Activated CD4-positive, alpha-beta T cell treated with anti-CD3 and anti-CD28 coated beads, Interleukin-2, amount 50 U/mL, for 1 hour (primary cell): Measurements from ENCODE around the gene CDC123.
"Not testable (repeated sequence)": the region's sequence is repeated elsewhere in the genome, so short reads cannot be mapped to it uniquely, and the experiment has no call there.

Experiments used
- DNase-seq: peaks from one replicate; pipeline ENCODE4 v3.0.0-alpha.2; 2020

CDC123 gene, protein sequence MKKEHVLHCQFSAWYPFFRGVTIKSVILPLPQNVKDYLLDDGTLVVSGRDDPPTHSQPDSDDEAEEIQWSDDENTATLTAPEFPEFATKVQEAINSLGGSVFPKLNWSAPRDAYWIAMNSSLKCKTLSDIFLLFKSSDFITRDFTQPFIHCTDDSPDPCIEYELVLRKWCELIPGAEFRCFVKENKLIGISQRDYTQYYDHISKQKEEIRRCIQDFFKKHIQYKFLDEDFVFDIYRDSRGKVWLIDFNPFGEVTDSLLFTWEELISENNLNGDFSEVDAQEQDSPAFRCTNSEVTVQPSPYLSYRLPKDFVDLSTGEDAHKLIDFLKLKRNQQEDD

DNA sequence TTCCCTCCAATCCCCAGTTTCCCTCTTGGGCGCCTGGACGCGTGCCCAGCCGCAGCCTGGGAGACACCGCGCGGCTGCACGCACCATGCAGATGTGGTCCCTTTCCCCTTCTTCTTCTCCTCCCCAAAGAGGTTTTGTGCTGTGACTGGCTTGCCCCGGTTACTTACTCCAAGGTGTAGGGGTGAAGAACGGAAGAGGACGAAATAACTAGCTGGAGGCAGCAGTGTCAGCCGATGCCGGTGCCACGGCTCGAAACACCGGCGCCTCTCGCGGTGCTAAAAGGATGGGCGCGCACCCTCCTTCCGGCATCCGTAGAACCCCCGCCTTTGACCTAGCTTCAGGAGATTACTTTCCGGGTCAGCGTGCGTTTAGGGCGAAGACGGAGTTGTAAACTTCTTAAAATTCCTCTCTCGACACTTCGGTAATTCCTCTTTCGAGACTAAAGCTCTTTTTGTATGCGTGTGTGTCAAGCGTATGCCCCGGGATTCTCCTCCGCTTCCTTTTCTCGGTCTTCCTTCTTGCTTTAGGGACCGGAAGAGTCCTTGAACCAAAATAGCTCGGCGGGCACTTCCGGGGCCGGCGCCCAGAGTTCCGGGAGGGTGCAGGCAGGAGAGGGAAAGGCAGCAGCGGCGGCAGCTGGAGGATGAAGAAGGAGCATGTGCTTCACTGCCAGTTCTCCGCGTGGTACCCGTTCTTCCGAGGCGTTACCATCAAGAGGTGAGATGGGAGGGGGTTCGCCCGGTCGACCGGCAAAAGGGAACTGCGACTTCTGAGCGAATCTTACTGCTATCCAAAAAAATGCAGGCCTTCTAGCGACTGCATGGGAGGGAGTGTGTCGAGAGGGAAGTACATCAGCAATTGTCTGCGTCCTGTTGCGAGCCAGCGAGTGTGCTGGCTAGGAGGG, at the start of gene CDC123, which contains the start of gene NUDT5:
Gene CDC123, plus strand, starts transcription at position 586 of the 904 bp plus-strand sequence. Its CDS starts 58 bp downstream, at position 644.
Gene NUDT5, minus strand, starts transcription at position 289 of the 904 bp plus-strand sequence. CDS start 9,600 bp downstream, outside the sequence.
- DNase-seq: peak; percentile 76

DNA sequence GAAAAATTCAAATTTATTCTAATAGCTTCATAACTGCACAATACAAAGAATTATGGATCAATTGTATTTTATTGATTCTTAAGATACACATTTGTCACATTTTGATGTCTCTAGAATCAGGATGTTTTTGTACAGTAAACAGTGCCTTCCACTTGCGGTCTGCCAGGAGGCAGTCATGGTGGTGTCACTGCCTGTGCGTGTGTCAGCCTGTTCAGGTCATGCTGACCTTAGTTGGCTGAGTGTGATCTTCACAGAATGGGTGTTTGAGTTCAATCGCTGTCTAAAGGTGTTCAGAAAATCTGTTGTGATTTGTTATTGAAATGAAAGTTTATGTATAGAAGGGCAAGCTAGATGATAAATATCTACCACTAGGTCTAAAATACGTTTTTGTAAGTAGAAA, 45.8 kb upstream of the CDC123 start:
- no peak for DNase-seq

DNA sequence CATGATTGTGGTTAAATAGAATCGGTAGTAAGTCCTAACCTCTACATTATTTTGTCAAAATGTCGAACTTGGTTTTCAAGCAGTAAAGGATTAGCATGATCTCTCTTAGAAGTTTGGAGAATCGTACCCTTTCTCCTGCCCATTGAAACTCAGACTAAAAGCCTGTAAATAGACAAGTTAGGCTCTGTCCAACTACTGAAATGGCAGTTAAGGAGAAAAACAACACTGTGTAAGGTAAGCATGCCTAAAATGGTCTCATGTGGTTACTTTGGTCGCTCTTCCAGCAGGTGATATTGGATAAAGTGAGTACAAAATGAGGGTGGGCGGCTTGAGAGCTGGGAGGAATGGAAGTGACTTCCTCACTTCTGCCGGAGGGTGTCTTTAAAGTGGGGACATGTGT, 41.5 kb upstream of the CDC123 start:
- no peak for DNase-seq

DNA sequence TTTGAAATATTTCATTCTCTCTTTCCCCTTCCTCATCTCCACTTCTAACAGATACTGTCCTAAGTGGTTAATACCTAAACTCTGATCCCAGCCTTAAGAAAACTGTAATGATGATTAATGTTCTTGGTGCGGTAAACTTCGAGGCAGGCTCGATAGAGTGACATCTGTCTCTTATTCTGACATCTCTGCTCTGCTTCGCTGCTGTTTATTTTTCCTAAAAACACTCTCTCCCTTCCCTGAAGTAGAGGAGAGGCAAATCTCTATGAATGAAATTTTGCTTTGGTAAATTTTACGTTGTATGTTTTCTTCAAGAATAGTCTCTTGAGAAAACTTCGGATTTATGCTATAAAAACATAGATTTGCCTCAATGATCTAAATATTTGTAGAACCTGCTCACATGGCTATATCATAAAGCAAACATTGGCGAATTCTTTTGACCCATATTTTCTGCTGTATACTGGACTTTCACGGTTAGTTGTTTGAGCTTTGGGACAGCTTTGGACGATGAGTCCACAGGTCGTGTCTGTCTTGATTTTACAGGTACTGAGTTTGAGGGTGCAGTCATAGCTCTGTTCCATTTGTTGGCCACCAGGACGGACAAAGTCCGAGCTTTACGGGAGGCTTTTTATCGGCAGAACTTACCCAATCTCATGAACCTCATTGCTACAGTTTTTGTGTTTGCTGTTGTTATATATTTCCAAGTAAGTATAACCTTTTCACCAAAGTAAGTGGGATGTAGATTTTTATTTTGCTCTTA, 39.4 kb upstream of the CDC123 start:
- DNase-seq: no peak

DNA sequence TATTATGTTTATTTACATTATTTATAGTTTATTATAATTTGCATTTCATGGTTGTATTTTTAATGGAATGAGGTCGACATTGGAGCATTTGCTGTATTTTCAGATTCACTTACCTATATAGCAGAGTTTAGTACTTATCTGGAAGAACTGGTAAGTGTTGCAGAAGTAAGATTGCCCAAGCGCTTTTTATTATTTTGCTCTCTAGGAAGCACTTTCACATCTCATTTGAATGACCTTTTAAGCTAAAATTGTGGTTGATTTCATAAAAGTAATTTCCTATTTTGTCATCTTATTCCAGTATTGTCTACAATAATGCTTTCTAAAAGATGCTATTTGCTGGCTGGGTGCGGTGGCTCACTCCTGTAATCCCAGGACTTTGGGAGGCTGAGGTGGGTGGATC, 37.9 kb upstream of the CDC123 start:
- DNase-seq: no peak

DNA sequence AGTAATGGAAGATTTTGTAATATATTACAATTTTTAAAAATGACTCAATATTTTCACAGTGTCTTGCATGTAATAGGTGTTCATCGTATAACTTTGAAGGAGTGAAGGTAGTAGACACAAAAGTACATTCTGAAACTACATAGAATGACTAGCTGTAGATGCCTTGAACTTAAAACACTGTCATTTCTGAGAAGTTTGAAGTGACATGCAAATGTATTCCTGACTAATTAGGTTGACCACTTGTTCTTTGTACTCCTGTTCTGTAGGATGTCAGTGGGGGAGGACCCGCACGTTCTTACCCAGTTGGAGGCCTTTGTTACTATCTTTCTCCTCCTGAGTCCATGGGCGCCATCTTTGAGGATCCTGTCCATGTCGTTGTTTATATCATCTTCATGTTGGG, 35.3 kb upstream of the CDC123 start:
- no peak for DNase-seq

DNA sequence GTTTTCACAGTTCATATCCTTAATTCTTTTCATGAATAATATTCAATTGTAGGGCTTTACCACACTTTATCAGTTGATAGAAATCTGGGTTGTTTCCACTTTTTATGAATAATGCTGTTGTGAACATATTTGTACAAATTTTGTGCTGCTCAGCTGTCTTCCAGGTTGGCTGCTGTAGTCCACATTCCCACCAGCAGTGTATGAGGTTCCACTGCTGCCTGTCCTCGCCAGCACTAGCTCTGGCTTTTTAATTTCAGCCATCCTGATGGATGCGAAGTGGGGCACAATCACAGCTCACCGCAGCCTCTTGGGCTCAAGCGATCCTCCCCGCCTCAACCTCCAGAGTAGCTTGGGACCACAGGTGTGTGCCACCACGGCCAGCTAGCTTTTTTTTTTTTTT, 33.1 kb upstream of the CDC123 start:
- DNase-seq: no peak

DNA sequence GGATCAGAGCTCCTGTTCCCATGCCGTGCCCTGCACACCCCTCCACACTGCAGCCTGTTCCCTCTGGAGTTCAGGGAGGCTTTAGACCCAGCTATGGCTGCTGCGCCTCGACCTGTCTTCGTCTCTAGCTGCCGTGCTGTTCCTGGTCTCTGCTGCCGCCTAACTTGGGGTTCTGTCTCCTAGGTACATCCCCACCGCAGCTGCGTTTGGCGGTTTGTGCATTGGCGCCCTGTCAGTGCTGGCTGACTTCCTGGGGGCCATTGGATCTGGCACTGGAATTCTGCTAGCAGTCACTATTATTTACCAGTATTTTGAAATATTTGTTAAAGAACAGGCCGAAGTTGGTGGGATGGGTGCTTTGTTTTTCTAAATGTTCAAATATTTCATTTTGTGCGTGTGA, 31.9 kb upstream of the CDC123 start:
- DNase-seq: no peak

DNA sequence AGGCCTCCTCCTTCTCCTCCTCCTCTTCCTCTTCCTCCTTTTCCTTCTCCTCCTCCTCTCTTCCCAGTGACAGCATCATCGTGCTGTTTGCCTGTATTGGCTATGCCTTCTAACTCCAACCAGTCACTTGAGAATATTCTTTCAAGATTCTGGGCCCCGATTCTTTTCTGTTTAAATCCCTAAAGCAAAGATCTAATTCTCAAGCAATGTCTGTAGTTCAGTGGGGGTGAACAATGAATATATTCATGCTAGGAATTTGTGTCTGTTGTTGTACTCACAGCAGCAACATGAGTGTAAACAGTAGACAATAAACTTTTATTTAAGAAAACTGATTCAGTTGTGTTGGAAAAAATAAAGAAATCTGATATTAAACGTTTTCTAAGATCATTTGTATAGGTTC, 31.0 kb upstream of the CDC123 start:
- no peak for DNase-seq

DNA sequence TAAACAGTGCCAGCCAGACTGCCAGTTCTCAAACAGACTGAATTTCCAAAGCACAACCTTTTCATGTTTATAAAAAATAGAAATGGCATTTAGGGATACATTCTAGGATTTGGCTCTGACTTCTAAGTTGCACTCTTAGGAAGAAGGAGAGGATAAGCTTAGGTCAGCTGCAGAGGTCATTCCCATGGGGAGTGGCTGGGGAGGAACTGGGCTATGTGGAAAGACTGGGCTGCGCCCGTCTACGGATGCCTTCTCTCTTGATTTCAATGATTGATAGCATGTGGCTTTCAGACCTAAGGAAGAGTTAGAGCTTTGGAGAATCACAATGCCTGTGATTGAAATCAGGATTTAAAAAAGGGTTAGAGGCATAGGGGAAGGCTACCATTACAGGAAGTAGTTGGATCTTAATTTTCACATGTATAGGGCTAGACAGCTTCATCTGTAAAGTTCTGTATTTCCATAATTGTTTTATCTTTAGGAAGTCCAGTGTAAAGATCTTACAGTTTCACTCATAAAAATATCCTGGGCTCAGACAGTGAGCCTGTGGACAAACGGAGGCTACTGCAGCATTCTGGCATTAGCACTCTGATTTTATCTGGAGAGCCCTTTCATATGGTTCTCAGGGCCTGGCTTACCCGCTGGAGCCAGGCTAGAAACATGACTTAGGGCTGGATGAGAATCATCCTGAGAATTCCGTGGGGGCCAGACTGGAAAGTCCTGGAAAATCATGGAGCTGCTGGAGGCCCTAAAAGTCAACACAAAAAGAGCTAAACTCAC, 29.8 kb upstream of the CDC123 start:
- no peak for DNase-seq

DNA sequence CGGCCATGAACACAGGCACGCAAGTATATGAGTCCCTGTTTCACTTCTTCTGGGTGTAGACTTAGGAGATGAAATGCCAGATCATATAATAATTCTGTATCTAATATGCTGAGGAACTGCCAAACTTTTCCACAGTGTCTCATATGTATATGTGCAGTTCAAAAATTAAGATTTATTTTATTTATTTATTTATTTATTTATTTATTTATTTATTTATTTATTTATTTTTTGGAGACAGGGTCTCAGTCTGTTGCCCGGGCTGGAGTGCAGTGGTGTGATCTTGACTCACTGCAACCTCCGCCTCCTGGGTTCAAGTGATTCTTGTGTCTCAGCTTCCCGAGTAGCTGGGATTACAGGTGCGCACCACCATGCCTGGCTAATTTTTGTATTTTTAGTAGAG, 24.5 kb upstream of the CDC123 start:
- not testable (repeated sequence) for DNase-seq

DNA sequence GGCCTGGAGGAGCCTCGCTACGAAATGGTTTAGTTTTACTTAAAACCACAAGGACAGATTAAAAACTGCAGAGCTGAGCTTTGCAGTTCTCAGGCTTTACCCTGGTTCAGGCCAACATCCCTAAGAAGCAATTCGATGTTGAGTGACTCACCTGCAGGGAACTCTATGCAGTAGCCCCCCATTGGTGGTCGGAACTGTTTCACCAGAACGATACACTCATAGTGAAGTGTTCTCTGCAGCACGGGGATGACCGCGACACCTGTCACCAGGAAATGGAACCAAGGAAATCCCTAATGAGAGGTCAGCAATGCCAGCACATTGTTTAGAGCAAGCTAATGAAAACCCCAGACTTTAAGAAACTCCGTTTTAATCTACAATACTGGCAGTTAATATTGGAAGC, 18.3 kb upstream of the CDC123 start:
- DNase-seq: no peak

DNA sequence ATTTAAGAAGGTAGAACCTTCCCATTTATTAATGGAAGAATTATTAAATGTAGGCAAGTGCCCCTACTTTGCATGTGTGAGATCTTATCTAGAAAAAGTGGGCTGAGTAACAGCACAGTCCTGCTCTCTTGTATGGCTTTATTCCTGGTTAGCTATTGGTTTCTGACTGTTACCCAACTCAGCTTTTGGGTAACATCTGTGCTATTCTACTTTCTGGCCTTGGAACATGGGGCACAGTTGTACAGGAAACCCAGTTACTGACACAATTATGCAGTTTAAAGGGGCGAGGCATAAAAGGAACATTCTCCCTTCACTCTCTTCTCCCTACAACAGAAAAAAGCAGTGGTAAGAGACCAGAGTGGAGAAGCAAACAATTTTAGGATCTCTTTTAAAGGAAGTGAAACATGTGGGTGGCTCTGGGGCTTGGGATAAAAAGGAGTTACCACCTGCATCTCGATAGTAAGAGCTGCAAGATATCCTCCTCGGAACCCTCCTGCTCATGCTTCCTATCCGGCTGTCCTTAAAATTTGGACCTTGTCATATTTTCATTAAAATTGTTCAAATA, 16.3 kb upstream of the CDC123 start:
- no peak for DNase-seq

DNA sequence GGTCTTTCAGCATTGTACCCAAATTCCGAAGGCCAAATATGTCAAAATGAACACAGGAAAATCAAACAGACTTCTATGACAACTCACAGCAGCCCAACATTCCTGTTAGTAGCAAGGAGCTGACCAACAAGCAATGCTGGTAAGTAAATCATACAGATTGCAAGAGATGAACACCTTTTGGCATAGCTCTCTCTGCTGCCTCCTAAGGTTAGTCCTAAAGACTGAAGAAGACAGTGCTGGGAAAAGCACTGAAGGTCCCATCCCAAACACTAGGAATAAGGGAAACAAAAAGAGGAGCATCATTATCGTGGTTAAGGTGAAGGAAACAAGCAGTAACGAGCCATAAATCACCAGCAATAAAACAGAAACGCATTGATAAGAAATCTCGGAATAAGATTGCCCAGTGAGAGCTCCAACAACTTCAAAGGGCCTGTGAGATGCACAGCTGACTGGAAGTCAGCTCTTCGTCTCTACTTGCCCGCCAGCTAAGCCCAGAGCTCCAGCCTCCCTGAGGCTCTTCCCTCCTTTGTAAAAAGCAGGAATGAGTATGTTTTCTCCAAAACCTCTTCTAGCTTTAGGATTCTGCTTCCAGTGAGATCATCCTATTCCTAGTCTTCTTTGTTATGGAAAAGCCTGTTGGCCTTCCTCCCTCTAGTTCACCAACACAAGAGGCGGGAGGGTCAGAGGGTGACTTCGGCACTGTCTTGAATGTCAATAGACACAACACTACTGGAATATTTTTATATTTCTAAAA, 15.6 kb upstream of the CDC123 start:
- no peak for DNase-seq

DNA sequence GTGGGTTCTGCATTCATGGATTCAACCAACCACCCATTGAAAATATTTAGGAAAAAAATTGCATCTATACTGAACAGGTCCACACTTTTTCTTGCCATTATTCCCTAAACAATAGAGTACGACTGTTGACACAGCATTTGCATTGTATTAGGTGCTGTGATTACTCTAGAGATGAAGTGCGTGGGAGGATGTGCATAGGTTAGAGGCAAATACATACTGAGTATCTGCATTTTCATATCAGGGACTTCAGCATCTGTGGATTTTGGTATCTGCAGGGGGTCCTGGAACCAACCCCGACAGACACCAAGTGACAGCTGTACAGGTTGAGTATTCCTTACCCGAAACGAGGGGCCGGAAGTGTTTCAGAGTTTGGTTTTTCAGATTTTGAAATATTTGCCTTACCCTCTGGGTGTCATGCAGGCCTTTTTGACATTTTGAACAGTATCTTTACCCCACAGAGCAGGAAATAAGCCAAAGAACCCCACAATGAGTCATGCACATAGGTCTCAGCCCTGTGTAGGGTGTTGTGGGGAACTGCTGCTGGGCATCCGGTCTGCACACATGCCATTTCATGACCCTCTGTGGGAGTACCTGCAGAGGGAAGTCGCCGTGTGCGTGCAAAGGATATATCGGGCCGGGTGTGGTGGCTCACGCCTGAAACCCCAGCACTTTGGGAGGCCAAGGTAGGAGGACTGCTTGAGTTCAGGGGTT, 14.8 kb upstream of the CDC123 start:
- peak; percentile 54 for DNase-seq

DNA sequence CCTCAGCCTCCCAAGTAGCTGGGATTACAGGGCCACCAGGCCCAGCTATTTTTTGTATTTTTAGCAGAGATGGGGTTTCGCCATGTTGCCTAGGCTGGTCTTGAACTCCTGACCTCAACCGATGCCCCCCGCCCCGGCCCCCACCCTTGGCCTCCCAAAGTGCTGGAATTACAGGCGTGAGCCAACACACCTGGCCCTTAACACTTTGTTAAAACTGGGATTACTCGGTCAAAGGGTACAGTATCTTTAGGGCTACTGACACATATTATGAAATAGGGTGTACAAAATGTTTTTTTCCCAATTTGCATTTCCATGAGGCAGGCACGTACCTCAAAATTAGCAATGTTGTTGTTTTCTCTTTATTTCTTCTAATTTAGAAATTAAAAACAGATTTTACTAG, 11.8 kb upstream of the CDC123 start:
- DNase-seq: no peak

DNA sequence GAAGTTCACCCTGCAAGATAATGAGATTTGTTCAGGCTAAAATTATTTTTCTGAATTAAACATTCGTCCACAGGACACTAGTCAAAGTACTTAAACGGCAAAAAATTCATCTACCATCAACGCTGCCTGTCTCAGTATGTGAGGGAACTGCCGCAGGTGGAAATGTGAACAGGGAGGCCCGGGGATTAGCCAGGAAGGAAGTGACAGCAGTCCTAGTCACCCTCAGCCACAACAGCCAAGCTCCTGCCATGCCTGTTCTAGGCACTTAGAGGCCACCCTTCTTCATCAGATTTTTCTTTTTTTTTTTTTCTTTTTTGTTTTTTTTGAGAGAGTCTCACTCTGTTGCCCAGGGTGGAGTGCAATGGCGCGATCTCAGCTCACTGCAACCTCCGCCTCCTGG, 9.7 kb upstream of the CDC123 start:
- no peak for DNase-seq

DNA sequence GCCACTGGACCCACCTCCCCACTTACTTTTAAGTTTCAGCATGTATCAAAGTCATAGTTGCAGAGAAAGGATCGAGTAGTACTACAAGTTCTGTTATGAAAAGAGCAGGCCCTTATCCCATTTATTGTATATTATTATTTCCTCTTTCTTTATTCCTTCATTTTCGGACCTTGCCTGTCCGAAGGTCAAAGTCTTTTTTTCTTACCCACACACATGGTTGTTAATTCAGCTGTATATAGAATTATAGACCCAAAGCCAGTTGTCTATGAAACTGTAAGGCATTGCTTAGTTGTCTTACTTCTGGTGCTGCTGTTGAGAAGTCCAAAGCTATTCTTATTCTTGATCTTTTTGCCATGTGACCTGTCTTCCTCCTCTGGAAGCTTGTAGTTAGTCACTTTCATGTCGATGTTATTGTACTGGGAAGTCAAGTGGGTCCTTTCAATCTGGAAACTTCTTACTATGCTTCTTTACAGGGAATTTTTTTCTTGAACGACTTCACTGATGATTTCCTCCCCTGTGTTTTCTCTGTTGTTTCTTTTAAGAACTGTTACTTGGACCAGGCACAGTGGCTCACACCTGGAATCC, 8.6 kb upstream of the CDC123 start:
- DNase-seq: no peak

DNA sequence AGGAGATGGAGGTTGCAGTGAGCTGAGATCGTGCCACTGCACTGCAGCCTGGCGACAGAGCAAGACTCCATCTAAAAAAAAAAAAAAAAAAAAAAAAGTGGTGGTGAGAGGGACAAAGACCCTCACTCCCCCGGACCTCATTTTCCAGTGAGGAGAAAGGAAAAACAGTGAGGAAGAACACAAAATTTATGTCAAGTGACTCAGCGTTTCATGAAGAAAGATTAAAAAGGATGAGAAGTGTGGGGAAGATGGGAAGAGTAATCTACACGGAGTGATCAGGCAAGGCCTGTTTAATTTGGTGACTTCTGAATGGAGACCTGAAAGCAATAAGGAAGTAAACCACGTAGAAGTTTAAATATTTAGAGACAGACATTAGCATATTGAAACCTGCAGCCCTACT, 7.3 kb upstream of the CDC123 start:
- DNase-seq: no peak

DNA sequence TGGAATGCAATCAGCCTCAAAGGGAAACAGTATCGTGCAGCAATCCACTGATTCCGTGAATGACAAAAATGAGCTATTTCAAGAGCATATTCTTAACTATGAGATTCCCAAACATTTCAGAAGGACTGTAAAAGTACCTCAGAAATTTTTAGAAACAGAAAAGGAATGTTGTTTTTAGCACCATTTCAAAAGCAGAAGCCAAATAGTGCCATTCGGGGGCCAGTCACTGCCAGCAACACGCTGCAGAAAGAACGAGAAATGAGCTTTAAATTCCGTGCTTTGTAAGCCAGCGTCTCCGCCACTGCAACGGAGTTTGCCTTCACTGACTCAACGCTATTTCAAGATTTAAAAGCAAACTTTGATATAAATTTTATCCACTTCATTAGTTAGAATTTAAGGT, 6.6 kb upstream of the CDC123 start:
- no peak for DNase-seq
